GM19468 (cell line): Measurements from ENCODE around the gene DPPA2.
"Not testable (repeated sequence)": the region's sequence is repeated elsewhere in the genome, so short reads cannot be mapped to it uniquely, and the experiment has no call there.

Experiments
- ATAC-seq: cut with Tn5 transposase; IDR thresholded peaks from one replicate; pipeline ENCODE4 v1.9.1; 2021; ENCODE audit warnings: mild to moderate bottlenecking, moderate library complexity, moderate number of reproducible peaks; ENCODE audit not compliant: unreplicated experiment; ENCODE audit errors: extremely low read depth

DPPA2 gene

GRCh38 chr3:109316162-109316730, at the start of gene DPPA2:
TSS of gene DPPA2 (minus strand) at chr3:109316517. CDS start at chr3:109314542, 1,975 bp downstream.
- ATAC-seq: no peak

GRCh38 chr3:109364088-109364487, 47.8 kb upstream of the DPPA2 start:
- ATAC-seq: no peak

- ATAC-seq: no peak
These were observed 47.3 kb upstream of the DPPA2 start for GRCh38 chr3:109363634-109364033.

GRCh38 chr3:109362823-109363222, 46.5 kb upstream of the DPPA2 start:
- ATAC-seq: no peak

GRCh38 chr3:109358809-109359208, 42.5 kb upstream of the DPPA2 start:
- ATAC-seq: not testable (repeated sequence)

- ATAC-seq: no peak
These were observed 40.3 kb upstream of the DPPA2 start for GRCh38 chr3:109356442-109357155.

- ATAC-seq: no peak
These were observed 39.5 kb upstream of the DPPA2 start for GRCh38 chr3:109355625-109356441.

- no peak for ATAC-seq
These were observed 36.7 kb upstream of the DPPA2 start for GRCh38 chr3:109353057-109353456.

- ATAC-seq: no peak
These were observed 34.9 kb upstream of the DPPA2 start for GRCh38 chr3:109351231-109351630.

GRCh38 chr3:109346770-109347295, 30.5 kb upstream of the DPPA2 start:
- ATAC-seq: no peak

GRCh38 chr3:109346099-109346498, 29.8 kb upstream of the DPPA2 start:
- ATAC-seq: no peak

- ATAC-seq: no peak
These were observed 23.7 kb upstream of the DPPA2 start for GRCh38 chr3:109339714-109340648.

GRCh38 chr3:109339197-109339596, 22.9 kb upstream of the DPPA2 start:
- no peak for ATAC-seq

GRCh38 chr3:109338322-109338721, 22.0 kb upstream of the DPPA2 start:
- ATAC-seq: no peak

GRCh38 chr3:109337393-109337792, 21.1 kb upstream of the DPPA2 start, which contains the start of gene DPPA4:
TSS of gene DPPA4 (minus strand) at chr3:109337546. CDS start at chr3:109337517, 29 bp downstream.
- no peak for ATAC-seq

GRCh38 chr3:109336291-109336861, 20.1 kb upstream of the DPPA2 start:
- ATAC-seq: no peak

- no peak for ATAC-seq
These were observed 18.3 kb upstream of the DPPA2 start for GRCh38 chr3:109334572-109334971.

- ATAC-seq: no peak
These were observed 15.4 kb upstream of the DPPA2 start for GRCh38 chr3:109331692-109332091.

- no peak for ATAC-seq
These were observed 14.1 kb upstream of the DPPA2 start for GRCh38 chr3:109330405-109330804.
